ENCODE results near the gene NKX2-3. TPM values are rescaled to one million over a fixed set of nuclear protein-coding genes. Genes with fewer than 3 reads are reported as not detected.
A peak's percentile ranks its signal among the peaks of the same experiment; 100 is the strongest.

NKX2-3 gene
- total and polyA plus RNA-seq, 8 donors, result 0.28 to 6.2 (median 1.3) TPM

- no peak for TF ChIP-seq CTCF (IDR thresholded peaks at IDR 0.05)
- Histone ChIP-seq H3K9me3 (no peaks in the 10 kb centered on the region), H3K27ac (peak overlapping the region in 1 of 4 donors; percentile 1), H3K4me1 (peaks cover 0 to 4% (median 0%) of the 10 kb centered on the region in 3 donors), H3K4me3 (peak overlapping the region in 1 of 4 donors; percentile 14), H3K27me3 (peaks cover 12 to 86% (median 26%) of the 10 kb centered on the region in 4 donors), H3K36me3 (no peaks in the 10 kb centered on the region)
- FAIRE-seq, result no peak
- no peak for DNase-seq
- 14% methylated on average over 45 to 46 of the region's 46 CpGs for WGBS, 2 donors
- no peak for ATAC-seq
- intact Hi-C loops (cut with DNase I), result no loop called here
These were observed 2.4 kb upstream of the NKX2-3 start for GRCh38 chr10:99530108-99531025.

GRCh38 chr10:99531026-99531695, 1.6 kb upstream of the NKX2-3 start:
- no peak for TF ChIP-seq CTCF (IDR thresholded peaks at IDR 0.05)
- DNase-seq (no peak), FAIRE-seq (no peak), ATAC-seq (no peak)
- 15 to 16% methylated on average over 40 of the region's 40 CpGs for WGBS, 2 donors
- Histone ChIP-seq H3K9me3 (no peaks in the 10 kb centered on the region), H3K4me1 (peaks cover 0 to 4% (median 0%) of the 10 kb centered on the region in 3 donors), H3K36me3 (no peaks in the 10 kb centered on the region), H3K4me3 (peak overlapping the region in 1 of 4 donors; percentile 14), H3K27me3 (peaks cover 12 to 91% (median 33%) of the 10 kb centered on the region in 4 donors), H3K27ac (no peak overlapping the region)
- intact Hi-C loops (cut with DNase I), result no loop called here

GRCh38 chr10:99531696-99532593, 797 bp upstream of the NKX2-3 start:
- peaks cover 0 to 4% (median 0%) of the 10 kb centered on the region in 3 donors for H3K4me1 ChIP-seq
- intact Hi-C loops (cut with DNase I), result no loop called here
- no peaks in the 10 kb centered on the region for H3K9me3 ChIP-seq
- FAIRE-seq, result no peak
- ATAC-seq, result no peak
- TF ChIP-seq CTCF (IDR thresholded peaks at IDR 0.05), result no peak
- no peak overlapping the region for H3K27ac ChIP-seq
- peaks cover 12 to 92% (median 34%) of the 10 kb centered on the region in 4 donors for H3K27me3 ChIP-seq
- WGBS, 2 donors, result 47 to 48% methylated on average over 25 of the region's 25 CpGs
- peak overlapping the region in 1 of 4 donors; percentile 25 for H3K4me3 ChIP-seq
- DNase-seq, result no peak
- H3K36me3 ChIP-seq, result no peaks in the 10 kb centered on the region

- Histone ChIP-seq H3K36me3 (no peaks in the 10 kb centered on the region), H3K27ac (peak overlapping the region in 1 of 4 donors; percentile 16), H3K4me1 (peaks cover 0 to 4% (median 0%) of the 10 kb centered on the region in 3 donors), H3K4me3 (peak overlapping the region in 2 of 4 donors; percentile 16 to 25), H3K9me3 (no peaks in the 10 kb centered on the region), H3K27me3 (peaks cover 5 to 78% (median 23%) of the 10 kb centered on the region in 4 donors)
- ATAC-seq (no peak), DNase-seq (no peak), FAIRE-seq (no peak)
- intact Hi-C loops (cut with DNase I), result no loop called here
- WGBS, 2 donors, result 12 to 13% methylated on average over 38 of the region's 38 CpGs
- TF ChIP-seq CTCF (IDR thresholded peaks at IDR 0.05), result no peak
These were observed 1.0 kb downstream of the NKX2-3 start for GRCh38 chr10:99533496-99534449.
